HCT116 (cell line): ENCODE data around the gene SHH.
"Not testable (repeated sequence)": the region's sequence is repeated elsewhere in the genome, so short reads cannot be mapped to it uniquely, and the experiment has no call there.

ENCODE experiments used
- CBX3 ChIP-seq: IDR thresholded peaks from 2 replicates; pipeline ENCODE4 v1.6.1; 2012; ENCODE audit warnings: low read depth
- POLR2A ChIP-seq: IDR thresholded peaks from 2 replicates; pipeline ENCODE4 v1.7.0; 2011; ENCODE audit warnings: borderline replicate concordance; ENCODE audit not compliant: insufficient read depth, insufficient read length; ENCODE audit errors: extremely low read depth
- POLR2AphosphoS5 ChIP-seq: IDR thresholded peaks from 2 replicates; pipeline ENCODE4 v1.6.1; 2011; ENCODE audit warnings: mild to moderate bottlenecking, low read depth, low read length, moderate library complexity
- ZFX ChIP-seq: fragments of 450-650 bp; IDR thresholded peaks from 2 replicates; pipeline ENCODE4 v1.6.1; 2017
- TF ChIP-seq, protein P1 (sequence below), 3 experiments: fragments of 200-600 bp in 1 of 3; sonication (generic) in 1 of 3; IDR thresholded peaks in 2 of 3; conservative IDR thresholded peaks in 1 of 3; 2 replicates each; pipeline ENCODE4 v1.5.1; 2012 to 2017; ENCODE audit warnings: low read depth in 2 of 3, low read length in 2 of 3, antibody characterized with exemption in 1 of 3, borderline replicate concordance in 1 of 3, control low read depth in 1 of 3, mild to moderate bottlenecking in 1 of 3, mixed read lengths in 1 of 3, mixed run types in 1 of 3, moderate library complexity in 1 of 3; ENCODE audit not compliant: insufficient read depth in 1 of 3
- TF ChIP-seq, protein P2 (sequence below): IDR thresholded peaks from 2 replicates; pipeline ENCODE4 v1.6.1; 2012

DNA sequence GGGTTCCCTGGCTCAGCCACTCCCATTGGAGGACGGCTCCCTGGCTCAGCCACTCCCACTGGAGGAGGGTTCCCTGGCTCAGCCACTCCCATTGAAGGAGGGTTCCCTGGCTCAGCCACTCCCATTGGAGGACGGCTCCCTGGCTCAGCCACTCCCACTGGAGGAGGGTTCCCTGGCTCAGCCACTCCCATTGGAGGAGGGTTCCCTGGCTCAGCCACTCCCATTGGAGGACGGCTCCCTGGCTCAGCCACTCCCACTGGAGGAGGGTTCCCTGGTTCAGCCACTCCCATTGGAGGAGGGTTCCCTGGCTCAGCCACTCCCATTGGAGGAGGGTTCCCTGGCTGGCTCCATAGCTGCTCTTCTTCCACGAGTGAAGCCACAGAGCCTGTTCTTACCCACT, 5.3 kb upstream of the SHH start:
- TF ChIP-seq, protein P1, sequence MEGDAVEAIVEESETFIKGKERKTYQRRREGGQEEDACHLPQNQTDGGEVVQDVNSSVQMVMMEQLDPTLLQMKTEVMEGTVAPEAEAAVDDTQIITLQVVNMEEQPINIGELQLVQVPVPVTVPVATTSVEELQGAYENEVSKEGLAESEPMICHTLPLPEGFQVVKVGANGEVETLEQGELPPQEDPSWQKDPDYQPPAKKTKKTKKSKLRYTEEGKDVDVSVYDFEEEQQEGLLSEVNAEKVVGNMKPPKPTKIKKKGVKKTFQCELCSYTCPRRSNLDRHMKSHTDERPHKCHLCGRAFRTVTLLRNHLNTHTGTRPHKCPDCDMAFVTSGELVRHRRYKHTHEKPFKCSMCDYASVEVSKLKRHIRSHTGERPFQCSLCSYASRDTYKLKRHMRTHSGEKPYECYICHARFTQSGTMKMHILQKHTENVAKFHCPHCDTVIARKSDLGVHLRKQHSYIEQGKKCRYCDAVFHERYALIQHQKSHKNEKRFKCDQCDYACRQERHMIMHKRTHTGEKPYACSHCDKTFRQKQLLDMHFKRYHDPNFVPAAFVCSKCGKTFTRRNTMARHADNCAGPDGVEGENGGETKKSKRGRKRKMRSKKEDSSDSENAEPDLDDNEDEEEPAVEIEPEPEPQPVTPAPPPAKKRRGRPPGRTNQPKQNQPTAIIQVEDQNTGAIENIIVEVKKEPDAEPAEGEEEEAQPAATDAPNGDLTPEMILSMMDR (IDR thresholded peaks at IDR 0.05 in 2 of 3, conservative IDR thresholded peaks at IDR 0.05 in 1 of 3; ENCODE audit: borderline replicate concordance in 1 of 3, insufficient read depth in 1 of 3, low read depth in 2 of 3, low read length in 2 of 3), result not testable (repeated sequence)
- TF ChIP-seq ZFX, CBX3, POLR2AphosphoS5, POLR2A: not testable (repeated sequence)
- TF ChIP-seq, protein P2, sequence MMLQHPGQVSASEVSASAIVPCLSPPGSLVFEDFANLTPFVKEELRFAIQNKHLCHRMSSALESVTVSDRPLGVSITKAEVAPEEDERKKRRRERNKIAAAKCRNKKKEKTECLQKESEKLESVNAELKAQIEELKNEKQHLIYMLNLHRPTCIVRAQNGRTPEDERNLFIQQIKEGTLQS, result not testable (repeated sequence)
